HG02981 (cell line): ENCODE data around the gene C13orf46.

Experiments used
- ATAC-seq: cut with Tn5 transposase; IDR thresholded peaks from one replicate; pipeline ENCODE4 v1.9.1; 2021; ENCODE audit warnings: mild to moderate bottlenecking, moderate library complexity; ENCODE audit not compliant: unreplicated experiment

C13orf46 gene

GRCh38 chr13:113972451-113973217, 1.2 kb downstream of the C13orf46 start:
- no peak for ATAC-seq

- no peak for ATAC-seq
Observed at GRCh38 chr13:113971471-113972231, 2.2 kb downstream of the C13orf46 start.

- ATAC-seq, result no peak
Observed at GRCh38 chr13:113970810-113971470, 2.9 kb downstream of the C13orf46 start.

- ATAC-seq, result no peak
Observed at GRCh38 chr13:113969973-113970611, 3.8 kb downstream of the C13orf46 start.

- no peak for ATAC-seq
Observed at GRCh38 chr13:113969311-113969972, 4.4 kb downstream of the C13orf46 start.

GRCh38 chr13:113968463-113969310, 5.2 kb downstream of the C13orf46 start:
- no peak for ATAC-seq

GRCh38 chr13:113967729-113968462, 6.0 kb downstream of the C13orf46 start:
- no peak for ATAC-seq

GRCh38 chr13:113967206-113967720, 6.6 kb downstream of the C13orf46 start:
- ATAC-seq, result no peak

- no peak for ATAC-seq
Observed at GRCh38 chr13:113965968-113966884, 7.7 kb downstream of the C13orf46 start.

GRCh38 chr13:113965383-113965874, 8.4 kb downstream of the C13orf46 start:
- ATAC-seq, result no peak

- no peak for ATAC-seq
Observed at GRCh38 chr13:113964251-113964995, 9.5 kb downstream of the C13orf46 start.

GRCh38 chr13:113963376-113963775, 10.5 kb downstream of the C13orf46 start:
- no peak for ATAC-seq

- ATAC-seq, result no peak
Observed at GRCh38 chr13:113962975-113963374, 10.9 kb downstream of the C13orf46 start.

- ATAC-seq, result no peak
Observed at GRCh38 chr13:113962386-113962785, 11.5 kb downstream of the C13orf46 start.

- ATAC-seq, result no peak
Observed at GRCh38 chr13:113960276-113960948, 13.5 kb downstream of the C13orf46 start.

- ATAC-seq, result no peak
Observed at GRCh38 chr13:113959198-113959597, 14.7 kb downstream of the C13orf46 start.
